GM12878 (cell line): ENCODE data around the gene PRKCG.

Experiments used
- CHD2 ChIP-seq: IDR thresholded peaks from 2 replicates; pipeline ENCODE4 v1.6.1; 2011; ENCODE audit warnings: low read depth, low read length, improper control_type of control experiment, borderline replicate concordance
- DPF2 ChIP-seq: fragments of 450-650 bp; IDR thresholded peaks from 2 replicates; pipeline ENCODE4 v1.6.1; 2017; ENCODE audit warnings: mild to moderate bottlenecking
- YY1 ChIP-seq: IDR thresholded peaks from 2 replicates; pipeline ENCODE4 v1.6.1; 2011; ENCODE audit warnings: low read depth, mild to moderate bottlenecking, low read length
- TF ChIP-seq, protein P1 (sequence below): fragments of 450-650 bp; IDR thresholded peaks from 2 replicates; pipeline ENCODE4 v1.6.1; 2017; ENCODE audit warnings: mild to moderate bottlenecking
- TF ChIP-seq, protein P2 (sequence below), 3 experiments: IDR thresholded peaks in 2 of 3; conservative IDR thresholded peaks in 1 of 3; 2 replicates each; pipeline ENCODE4 v1.5.1; 2011; ENCODE audit warnings: low read depth in 3 of 3, low read length in 3 of 3, mild to moderate bottlenecking in 3 of 3, control low read depth in 2 of 3, moderate library complexity in 2 of 3, inconsistent platforms in 1 of 3, mixed read lengths in 1 of 3; ENCODE audit not compliant: control insufficient read depth in 2 of 3, insufficient read depth in 1 of 3; ENCODE audit errors: extremely low read depth in 1 of 3

- no peak for TF ChIP-seq CHD2
- no peak for TF ChIP-seq DPF2
- TF ChIP-seq YY1: no peak
- TF ChIP-seq, protein P1, sequence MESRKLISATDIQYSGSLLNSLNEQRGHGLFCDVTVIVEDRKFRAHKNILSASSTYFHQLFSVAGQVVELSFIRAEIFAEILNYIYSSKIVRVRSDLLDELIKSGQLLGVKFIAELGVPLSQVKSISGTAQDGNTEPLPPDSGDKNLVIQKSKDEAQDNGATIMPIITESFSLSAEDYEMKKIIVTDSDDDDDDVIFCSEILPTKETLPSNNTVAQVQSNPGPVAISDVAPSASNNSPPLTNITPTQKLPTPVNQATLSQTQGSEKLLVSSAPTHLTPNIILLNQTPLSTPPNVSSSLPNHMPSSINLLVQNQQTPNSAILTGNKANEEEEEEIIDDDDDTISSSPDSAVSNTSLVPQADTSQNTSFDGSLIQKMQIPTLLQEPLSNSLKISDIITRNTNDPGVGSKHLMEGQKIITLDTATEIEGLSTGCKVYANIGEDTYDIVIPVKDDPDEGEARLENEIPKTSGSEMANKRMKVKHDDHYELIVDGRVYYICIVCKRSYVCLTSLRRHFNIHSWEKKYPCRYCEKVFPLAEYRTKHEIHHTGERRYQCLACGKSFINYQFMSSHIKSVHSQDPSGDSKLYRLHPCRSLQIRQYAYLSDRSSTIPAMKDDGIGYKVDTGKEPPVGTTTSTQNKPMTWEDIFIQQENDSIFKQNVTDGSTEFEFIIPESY: no peak
- TF ChIP-seq, protein P2, sequence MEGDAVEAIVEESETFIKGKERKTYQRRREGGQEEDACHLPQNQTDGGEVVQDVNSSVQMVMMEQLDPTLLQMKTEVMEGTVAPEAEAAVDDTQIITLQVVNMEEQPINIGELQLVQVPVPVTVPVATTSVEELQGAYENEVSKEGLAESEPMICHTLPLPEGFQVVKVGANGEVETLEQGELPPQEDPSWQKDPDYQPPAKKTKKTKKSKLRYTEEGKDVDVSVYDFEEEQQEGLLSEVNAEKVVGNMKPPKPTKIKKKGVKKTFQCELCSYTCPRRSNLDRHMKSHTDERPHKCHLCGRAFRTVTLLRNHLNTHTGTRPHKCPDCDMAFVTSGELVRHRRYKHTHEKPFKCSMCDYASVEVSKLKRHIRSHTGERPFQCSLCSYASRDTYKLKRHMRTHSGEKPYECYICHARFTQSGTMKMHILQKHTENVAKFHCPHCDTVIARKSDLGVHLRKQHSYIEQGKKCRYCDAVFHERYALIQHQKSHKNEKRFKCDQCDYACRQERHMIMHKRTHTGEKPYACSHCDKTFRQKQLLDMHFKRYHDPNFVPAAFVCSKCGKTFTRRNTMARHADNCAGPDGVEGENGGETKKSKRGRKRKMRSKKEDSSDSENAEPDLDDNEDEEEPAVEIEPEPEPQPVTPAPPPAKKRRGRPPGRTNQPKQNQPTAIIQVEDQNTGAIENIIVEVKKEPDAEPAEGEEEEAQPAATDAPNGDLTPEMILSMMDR (IDR thresholded peaks at IDR 0.05 in 2 of 3, conservative IDR thresholded peaks at IDR 0.05 in 1 of 3; ENCODE audit: control insufficient read depth in 2 of 3, extremely low read depth in 1 of 3, insufficient read depth in 1 of 3, low read depth in 3 of 3, low read length in 3 of 3): no peak
Measured at GRCh38 chr19:53847555-53847954, 34.4 kb upstream of the PRKCG start.
